Renal pelvis (tissue), 4 donors: ENCODE measurements around the gene BCR. TPM values are rescaled to one million over a fixed set of nuclear protein-coding genes. Genes with fewer than 3 reads are reported as not detected.

Experiments
- DNase-seq: peaks from one replicate; pipeline ENCODE4 v3.0.0-alpha.2; 2013
- polyA plus RNA-seq, 3 donors: library from polyadenylated mRNA; unstranded; fragments of 120-200 nt; gene quantifications; one replicate each; pipeline ENCODE4 v1.2.1, GENCODE V29; 2013; ENCODE audit not compliant: insufficient read length in 3 of 3

The BCR gene
- polyA plus RNA-seq, 3 donors, result 58.7 to 68.9 (median 61.1) TPM

DNA sequence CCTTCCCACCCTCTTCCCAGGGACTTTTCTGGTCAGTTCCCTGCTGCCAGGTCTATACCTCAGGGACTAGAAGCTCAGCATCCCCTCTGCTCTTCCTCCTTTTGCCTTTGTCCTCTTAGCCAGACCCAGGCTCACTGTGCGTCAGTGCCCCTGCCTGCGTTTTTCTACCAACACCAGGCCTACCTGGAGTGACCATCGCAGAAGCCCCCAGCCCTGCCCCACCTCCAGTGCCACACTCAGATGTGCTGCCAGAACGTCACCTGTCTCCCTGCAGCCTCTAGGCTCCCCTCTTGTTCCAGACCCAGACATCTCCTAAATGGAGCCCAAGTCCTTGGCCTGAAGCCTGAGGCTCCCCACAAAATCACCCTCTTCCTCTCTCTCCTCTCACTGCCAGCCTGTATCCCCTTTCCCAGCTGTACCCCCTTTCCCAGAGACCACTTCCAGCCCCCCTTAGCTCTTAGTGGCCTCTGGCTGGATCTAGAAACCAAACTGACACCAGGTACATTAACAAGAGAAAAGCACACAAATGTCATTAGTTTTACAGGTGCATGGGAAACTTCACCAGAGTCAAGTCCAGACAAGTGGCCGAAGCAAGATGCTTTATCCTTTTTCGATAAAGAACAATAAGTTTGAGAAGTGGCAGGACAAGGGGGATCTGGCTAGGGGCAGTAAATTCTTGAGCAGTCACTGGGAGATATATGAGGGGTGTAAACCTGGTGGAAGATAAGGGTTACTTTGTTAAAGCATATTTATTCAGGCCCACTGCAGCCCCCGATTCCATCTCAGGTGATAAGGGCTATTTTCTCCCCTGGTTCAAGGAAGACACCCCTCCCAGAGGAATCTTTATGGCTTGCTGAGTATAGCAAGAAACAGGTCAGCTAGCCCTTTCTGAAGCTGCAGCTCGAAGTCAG is 61.5 kb downstream of the BCR start:
- no peak for DNase-seq

DNA sequence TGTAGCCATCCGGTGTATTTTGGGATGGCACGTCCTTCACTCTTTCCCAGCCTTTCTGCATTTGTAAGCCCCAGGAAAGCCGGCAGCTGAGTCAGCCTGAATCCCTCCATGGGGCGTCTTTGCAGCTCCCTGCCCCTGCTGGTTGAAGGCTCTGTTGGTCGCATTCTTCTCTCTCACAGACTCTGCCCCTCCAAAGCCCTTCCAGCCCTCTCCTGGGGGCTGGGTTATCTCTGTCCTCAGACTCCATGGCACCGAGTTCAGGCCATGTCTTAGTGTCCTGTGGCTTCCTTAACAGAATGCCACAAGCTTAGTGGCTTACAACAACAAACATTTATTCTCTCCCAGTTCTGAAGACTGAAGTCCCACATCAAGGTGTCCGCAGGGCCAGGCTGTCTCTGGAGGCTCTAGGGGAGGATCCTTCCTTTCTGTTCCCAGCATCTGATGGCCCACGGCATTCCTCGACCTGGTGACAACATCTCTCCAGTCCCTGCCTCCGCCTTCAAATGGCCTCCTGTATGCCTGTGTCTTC is 62.2 kb downstream of the BCR start:
- no peak for DNase-seq

- DNase-seq, result no peak
Measured at GRCh38 chr22:23243006-23243573, 62.8 kb downstream of the BCR start.

- DNase-seq, result no peak
Measured at GRCh38 chr22:23243859-23244689, 63.8 kb downstream of the BCR start.

- no peak for DNase-seq
Measured at GRCh38 chr22:23244690-23245044, 64.4 kb downstream of the BCR start.

- no peak for DNase-seq
Measured at GRCh38 chr22:23245045-23245798, 64.9 kb downstream of the BCR start.

- DNase-seq, result no peak
Measured at GRCh38 chr22:23245799-23246136, 65.5 kb downstream of the BCR start.

DNA sequence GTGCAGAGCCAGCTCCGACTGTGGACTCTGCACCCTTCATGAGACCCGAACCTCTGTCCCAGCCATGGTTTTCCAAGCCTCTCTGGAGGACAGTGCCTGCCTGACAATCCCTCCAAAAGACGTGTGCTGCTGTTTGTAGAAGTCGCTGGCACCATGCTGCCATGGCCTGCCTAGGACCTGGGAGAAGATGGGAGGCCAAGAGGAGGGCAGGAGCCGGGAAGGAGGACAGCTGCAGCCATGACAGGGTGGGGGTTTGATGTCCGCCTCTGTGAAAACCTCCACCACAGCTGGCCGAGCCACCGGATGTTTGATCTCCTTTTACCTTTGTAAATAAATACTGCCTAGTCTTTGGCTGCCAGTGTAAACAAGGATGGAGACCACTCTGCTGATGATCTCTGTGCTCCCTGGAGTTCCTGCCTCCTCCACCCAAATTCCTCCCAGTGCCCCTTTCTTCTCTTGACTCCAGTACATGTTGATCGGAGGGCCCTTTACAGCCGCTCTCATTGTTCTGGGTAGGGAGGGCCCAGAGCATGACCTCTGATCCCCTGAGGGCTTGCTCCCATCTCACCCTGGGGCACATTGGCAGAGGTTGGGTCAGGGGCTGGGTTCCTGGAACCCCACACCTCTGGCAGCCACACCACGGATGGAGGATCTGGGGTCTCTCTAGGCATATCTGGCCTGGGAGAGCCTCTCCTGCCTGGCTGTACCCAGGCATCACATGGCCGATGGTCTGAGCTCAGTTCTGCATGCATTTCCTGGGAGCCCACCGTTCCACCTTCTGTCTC is 66.9 kb downstream of the BCR start:
- DNase-seq, result no peak

GRCh38 chr22:23248583-23248982 is 68.3 kb downstream of the BCR start:
- DNase-seq, result no peak

- no peak for DNase-seq
Measured at GRCh38 chr22:23250056-23250784, 69.9 kb downstream of the BCR start.

DNA sequence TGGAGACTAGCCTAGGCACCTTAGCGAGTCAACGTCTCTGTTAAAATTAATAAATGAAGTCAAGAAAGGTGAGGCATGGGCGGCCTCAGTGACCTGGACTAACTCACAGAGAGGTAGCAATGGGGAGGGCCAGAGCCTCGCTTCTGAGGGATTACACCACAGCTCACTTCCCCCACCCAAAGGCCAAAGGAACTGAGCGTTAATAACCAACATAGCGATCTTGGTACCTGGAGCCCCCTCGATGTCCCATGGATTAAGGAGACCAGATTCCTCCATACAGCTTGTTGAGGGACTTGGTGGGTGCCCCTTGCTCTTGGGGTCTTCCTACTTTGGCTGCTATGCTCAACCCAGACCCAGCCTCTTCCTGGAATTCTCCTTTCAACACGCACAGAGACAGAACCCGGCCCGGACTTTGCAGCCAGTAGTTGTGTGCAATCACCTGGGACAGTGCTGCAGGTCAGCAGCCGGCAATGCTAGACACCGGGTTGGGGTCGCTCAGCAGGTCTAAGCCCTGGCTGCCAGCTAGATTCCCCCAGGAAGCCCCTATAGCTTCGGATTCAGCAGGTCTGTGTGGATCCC is 70.6 kb downstream of the BCR start:
- DNase-seq, result no peak

GRCh38 chr22:23251445-23252093 is 71.3 kb downstream of the BCR start:
- no peak for DNase-seq

GRCh38 chr22:23253475-23254055 is 73.3 kb downstream of the BCR start:
- DNase-seq, result no peak

DNA sequence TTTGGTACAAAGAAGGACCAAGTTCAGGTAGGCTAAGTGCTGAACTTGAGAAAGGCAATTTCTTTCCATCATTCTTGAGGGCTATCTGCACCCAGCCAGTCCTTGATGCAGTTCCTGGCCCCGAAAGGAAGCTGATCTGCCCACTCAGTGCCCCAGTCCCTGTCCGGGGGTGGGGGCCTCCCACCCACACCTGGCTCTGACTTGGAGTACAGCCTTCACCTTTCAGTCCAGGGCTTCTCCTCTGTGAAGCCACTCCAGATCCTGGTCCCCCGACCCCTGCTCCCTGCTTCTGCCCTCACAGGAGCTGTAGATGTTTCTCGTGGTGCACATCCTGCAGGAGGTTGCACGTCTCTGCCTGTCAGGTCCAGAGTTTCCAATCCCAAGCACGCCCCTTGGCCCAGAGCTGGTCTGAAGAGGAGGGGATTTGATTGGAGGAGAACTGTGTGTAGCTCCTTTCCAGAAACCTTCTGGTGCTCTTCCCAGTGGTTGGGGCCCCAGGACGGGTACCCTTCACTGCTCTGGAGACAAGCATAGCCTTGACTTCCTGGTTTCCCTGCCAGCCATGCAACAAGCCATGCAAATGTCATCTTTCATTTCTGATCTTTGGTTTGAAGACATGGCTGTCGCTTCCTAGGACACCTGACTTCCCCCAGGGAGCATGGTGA is 75.3 kb downstream of the BCR start:
- no peak for DNase-seq

GRCh38 chr22:23256171-23256932 is 76.0 kb downstream of the BCR start:
- no peak for DNase-seq

- DNase-seq, result no peak
Measured at GRCh38 chr22:23256986-23257888, 76.9 kb downstream of the BCR start.
